HFF-Myc (cell line): ENCODE measurements around the gene HIPK2.

ENCODE experiments used
- DNase-seq: peaks from one replicate; pipeline ENCODE4 v3.0.0-alpha.2; 2011; ENCODE audit warnings: low read depth; ENCODE audit errors: extremely low read depth
- H3K4me3 ChIP-seq: replicated peaks from 2 replicates; pipeline ENCODE4 v1.5.1; 2011; ENCODE audit warnings: low read depth, mild to moderate bottlenecking, control low read depth, low read length
- CTCF ChIP-seq: IDR thresholded peaks from 2 replicates; pipeline ENCODE4 v1.5.1; 2012; ENCODE audit warnings: mild to moderate bottlenecking, low read depth, low read length, control low read depth; ENCODE audit errors: missing control alignments

HIPK2 gene

GRCh38 chr7:139629392-139630082 lies 148.3 kb downstream of the HIPK2 start:
- TF ChIP-seq CTCF, result no peak
- no peak for DNase-seq
- H3K4me3 ChIP-seq, result no peak overlapping the region

- DNase-seq, result no peak
- no peak overlapping the region for H3K4me3 ChIP-seq
- no peak for TF ChIP-seq CTCF
These were observed 150.0 kb downstream of the HIPK2 start for GRCh38 chr7:139627831-139628230.

DNA sequence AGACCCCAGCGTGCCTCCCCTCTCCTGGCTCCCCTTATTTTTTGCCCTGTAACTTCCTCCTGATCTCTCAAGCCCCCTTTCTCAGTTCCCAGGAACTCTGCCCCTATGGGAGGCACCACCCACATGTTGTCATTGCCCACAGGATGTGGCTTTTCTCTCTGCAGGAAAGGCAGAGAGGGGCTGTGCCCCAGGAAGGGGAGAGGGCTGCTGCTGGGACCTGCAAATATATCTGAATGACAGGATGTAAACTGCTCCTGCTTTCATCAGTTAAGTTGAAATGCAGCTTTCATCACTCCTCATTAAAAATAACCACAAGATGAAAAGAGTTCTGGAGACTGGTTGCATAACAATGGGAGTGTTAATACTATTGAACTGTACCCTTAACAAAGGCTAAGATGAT lies 151.0 kb downstream of the HIPK2 start:
- DNase-seq, result no peak
- no peak for TF ChIP-seq CTCF
- H3K4me3 ChIP-seq, result no peak overlapping the region

DNA sequence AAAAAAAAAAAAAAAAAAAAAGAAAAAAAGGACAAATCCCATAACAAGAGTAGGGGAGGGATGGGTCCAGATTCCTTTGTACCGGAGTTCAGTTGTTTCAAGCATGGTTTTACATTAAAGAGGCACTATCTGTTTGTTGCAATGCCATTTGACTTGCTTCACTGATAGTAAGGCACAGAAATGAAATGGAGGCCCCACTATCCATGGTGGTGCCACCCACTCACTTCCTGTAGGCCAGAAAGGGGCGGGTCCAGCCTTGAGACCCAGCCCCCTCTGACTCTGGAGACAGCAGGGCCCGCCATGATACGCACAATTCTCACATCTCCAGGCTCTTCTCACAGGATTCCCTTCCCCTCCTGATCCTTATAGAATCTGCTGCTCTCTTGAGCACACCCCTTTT lies 154.3 kb downstream of the HIPK2 start:
- DNase-seq, result no peak
- no peak overlapping the region for H3K4me3 ChIP-seq
- TF ChIP-seq CTCF, result no peak

- no peak overlapping the region for H3K4me3 ChIP-seq
- TF ChIP-seq CTCF, result peak; percentile 71
- no peak for DNase-seq
These were observed 157.0 kb downstream of the HIPK2 start for GRCh38 chr7:139620676-139621344.

DNA sequence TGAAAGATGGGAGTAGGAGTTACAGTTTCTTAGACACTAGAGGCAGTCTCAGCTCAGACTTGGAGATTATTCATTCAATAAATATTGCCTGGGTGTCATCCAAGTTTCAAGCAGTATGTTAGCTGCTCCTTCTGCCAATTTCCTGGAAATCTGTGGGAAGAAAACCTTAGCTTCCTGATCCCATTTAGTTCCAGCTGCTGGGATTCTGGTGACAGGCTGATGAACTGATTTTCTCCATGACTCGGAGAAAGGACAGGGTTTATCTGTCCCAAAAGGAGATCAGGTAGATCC lies 158.5 kb downstream of the HIPK2 start:
- H3K4me3 ChIP-seq, result no peak overlapping the region
- no peak for TF ChIP-seq CTCF
- DNase-seq, result no peak
